ENCODE measurements around the gene ST6GALNAC3. TPM values are rescaled to one million over a fixed set of nuclear protein-coding genes. Genes with fewer than 3 reads are reported as not detected.

Gene ST6GALNAC3
- total RNA-seq, 1 donor from 2014 or later: 7.3 TPM

- Mint-ChIP-seq H3K9me3 (ENCODE audit: unreplicated experiment) (no peaks in the 10 kb centered on the region), H3K27me3 (ENCODE audit: unreplicated experiment) (no peaks in the 10 kb centered on the region), H3K4me3 (ENCODE audit: unreplicated experiment) (no peak overlapping the region), H3K36me3 (ENCODE audit: unreplicated experiment) (no peaks in the 10 kb centered on the region), H3K27ac (ENCODE audit: unreplicated experiment) (no peak overlapping the region), H3K4me1 (ENCODE audit: unreplicated experiment) (peaks cover 38% of the 10 kb centered on the region)
- DNase-seq (ENCODE audit: extremely low spot score, unreplicated experiment): no peak
- TF ChIP-seq CTCF (IDR thresholded peaks at IDR 0.05): no peak
These were observed 4.0 kb upstream of the ST6GALNAC3 start for GRCh38 chr1:76070538-76070937.

GRCh38 chr1:76073481-76073880 is 1.1 kb upstream of the ST6GALNAC3 start:
- Mint-ChIP-seq H3K4me3 (ENCODE audit: unreplicated experiment) (peak overlapping the region; percentile 56), H3K27me3 (ENCODE audit: unreplicated experiment) (no peaks in the 10 kb centered on the region), H3K9me3 (ENCODE audit: unreplicated experiment) (no peaks in the 10 kb centered on the region), H3K27ac (ENCODE audit: unreplicated experiment) (no peak overlapping the region), H3K36me3 (ENCODE audit: unreplicated experiment) (no peaks in the 10 kb centered on the region), H3K4me1 (ENCODE audit: unreplicated experiment) (peaks cover 34% of the 10 kb centered on the region)
- TF ChIP-seq CTCF (IDR thresholded peaks at IDR 0.05): no peak
- no peak for DNase-seq (ENCODE audit: extremely low spot score, unreplicated experiment)

- H3K27me3 Mint-ChIP-seq (ENCODE audit: unreplicated experiment): no peaks in the 10 kb centered on the region
- H3K9me3 Mint-ChIP-seq (ENCODE audit: unreplicated experiment): no peaks in the 10 kb centered on the region
- no peaks in the 10 kb centered on the region for H3K36me3 Mint-ChIP-seq (ENCODE audit: unreplicated experiment)
- no peak for TF ChIP-seq CTCF (IDR thresholded peaks at IDR 0.05)
- peak overlapping the region; percentile 67 for H3K27ac Mint-ChIP-seq (ENCODE audit: unreplicated experiment)
- H3K4me3 Mint-ChIP-seq (ENCODE audit: unreplicated experiment): peak overlapping the region; percentile 88
- H3K4me1 Mint-ChIP-seq (ENCODE audit: unreplicated experiment): peaks cover 25% of the 10 kb centered on the region
- DNase-seq (ENCODE audit: extremely low spot score, unreplicated experiment): no peak
These were observed 593 bp downstream of the ST6GALNAC3 start for GRCh38 chr1:76075188-76075489.

GRCh38 chr1:76075877-76076276 is 1.3 kb downstream of the ST6GALNAC3 start:
- DNase-seq (ENCODE audit: extremely low spot score, unreplicated experiment): no peak
- Mint-ChIP-seq H3K9me3 (ENCODE audit: unreplicated experiment) (no peaks in the 10 kb centered on the region), H3K27me3 (ENCODE audit: unreplicated experiment) (no peaks in the 10 kb centered on the region), H3K27ac (ENCODE audit: unreplicated experiment) (no peak overlapping the region), H3K36me3 (ENCODE audit: unreplicated experiment) (no peaks in the 10 kb centered on the region), H3K4me1 (ENCODE audit: unreplicated experiment) (peaks cover 25% of the 10 kb centered on the region), H3K4me3 (ENCODE audit: unreplicated experiment) (peak overlapping the region; percentile 15)
- TF ChIP-seq CTCF (IDR thresholded peaks at IDR 0.05): no peak

GRCh38 chr1:76079475-76080227 is 5.1 kb downstream of the ST6GALNAC3 start:
- Mint-ChIP-seq H3K4me1 (ENCODE audit: unreplicated experiment) (peaks cover 23% of the 10 kb centered on the region), H3K4me3 (ENCODE audit: unreplicated experiment) (no peak overlapping the region), H3K9me3 (ENCODE audit: unreplicated experiment) (no peaks in the 10 kb centered on the region), H3K27me3 (ENCODE audit: unreplicated experiment) (no peaks in the 10 kb centered on the region), H3K36me3 (ENCODE audit: unreplicated experiment) (no peaks in the 10 kb centered on the region), H3K27ac (ENCODE audit: unreplicated experiment) (no peak overlapping the region)
- no peak for DNase-seq (ENCODE audit: extremely low spot score, unreplicated experiment)
- no peak for TF ChIP-seq CTCF (IDR thresholded peaks at IDR 0.05)
